PC-9 (cell line): ENCODE measurements around the gene ARSD. TPM values are rescaled to one million over a fixed set of nuclear protein-coding genes. Genes with fewer than 3 reads are reported as not detected.
"Not testable (repeated sequence)": the region's sequence is repeated elsewhere in the genome, so short reads cannot be mapped to it uniquely, and the experiment has no call there.

ENCODE experiments used
- BruUV-seq: library from RNA; stranded (reverse); fragments of 400-500 nt; replicated peaks from 2 replicates; lab custom pipeline; 2021; lab: Mats Ljungman, UMichigan
- CTCF ChIA-PET: fragments of 300-600 bp; sonication (Branson Sonifier 250); formaldehyde crosslinking; loops from one replicate; lab custom pipeline; 2022; ENCODE audit warnings: antibody characterized with exemption; lab: Charles Lee
- POLR2A ChIA-PET: fragments of 300-600 bp; sonication (Branson Sonifier 250); formaldehyde crosslinking; loops from one replicate; lab custom pipeline; 2022; ENCODE audit warnings: antibody characterized with exemption; ENCODE audit not compliant: unreplicated experiment; lab: Charles Lee
- DNase-seq, 2 experiments: peaks; one replicate each; pipeline versions ENCODE4 v3.0.0 to v3.0.0-alpha.2; 2015 to 2022; ENCODE audit warnings: mixed read lengths in 1 of 2
- H2AFZ ChIP-seq: fragments of 200-600 bp; sonication (generic); 2 replicates; pipeline ENCODE4 v1.8.1; 2017; ENCODE audit warnings: antibody characterized with exemption
- H3F3A ChIP-seq: fragments of 200-600 bp; sonication (generic); 2 replicates; pipeline ENCODE4 v1.8.1; 2017; ENCODE audit warnings: antibody characterized with exemption, mild to moderate bottlenecking, low read depth; ENCODE audit not compliant: insufficient read depth
- H3K27ac ChIP-seq: fragments of 200-600 bp; sonication (generic); 2 replicates; pipeline ENCODE4 v1.6.1; 2016; ENCODE audit warnings: mixed run types
- H3K27me3 ChIP-seq: fragments of 200-600 bp; sonication (generic); 2 replicates; pipeline ENCODE4 v1.6.1; 2016; ENCODE audit warnings: low read depth, mixed run types; ENCODE audit not compliant: insufficient read depth
- H3K36me3 ChIP-seq: fragments of 200-600 bp; sonication (generic); 2 replicates; pipeline ENCODE4 v1.6.1; 2016; ENCODE audit warnings: low read depth, mixed run types
- H3K4me1 ChIP-seq: fragments of 200-600 bp; sonication (generic); replicated peaks from 2 replicates; pipeline ENCODE4 v1.6.1; 2016; ENCODE audit warnings: mixed run types; ENCODE audit not compliant: insufficient read depth
- H3K4me2 ChIP-seq: fragments of 200-600 bp; sonication (generic); 2 replicates; pipeline ENCODE4 v1.6.1; 2017; ENCODE audit warnings: mixed run types
- H3K4me3 ChIP-seq: fragments of 200-600 bp; sonication (generic); 2 replicates; pipeline ENCODE4 v1.6.1; 2016; ENCODE audit warnings: mixed run types
- H3K79me2 ChIP-seq: fragments of 200-600 bp; sonication (generic); 2 replicates; pipeline ENCODE4 v1.6.1; 2017; ENCODE audit warnings: low read depth, mixed run types
- H3K9me2 ChIP-seq: fragments of 200-600 bp; sonication (generic); 2 replicates; pipeline ENCODE4 v1.8.1; 2017; ENCODE audit warnings: mild to moderate bottlenecking; ENCODE audit not compliant: insufficient read depth
- H3K9me3 ChIP-seq: fragments of 200-600 bp; sonication (generic); 2 replicates; pipeline ENCODE4 v1.8.1; 2016; ENCODE audit warnings: low read depth; ENCODE audit not compliant: insufficient read depth
- H4K20me1 ChIP-seq: fragments of 200-600 bp; sonication (generic); 2 replicates; pipeline ENCODE4 v1.8.1; 2017; ENCODE audit not compliant: insufficient read depth
- EZH2 ChIP-seq: fragments of 200-600 bp; sonication (generic); IDR thresholded peaks from 2 replicates; pipeline ENCODE4 v1.8.0; 2017; ENCODE audit warnings: antibody characterized with exemption, low read depth
- intact Hi-C: fragments of 100-400 bp; cut with micrococcal nuclease; formaldehyde crosslinking; loops from one replicate; pipeline ENCODE4 v1.10.0; 2022; ENCODE audit not compliant: unreplicated experiment
- total RNA-seq: library from RNA; stranded (reverse); gene quantifications from 2 replicates; pipeline ENCODE4 v1.2.3, GENCODE V29; 2021
- TF ChIP-seq, protein P1 (sequence below): fragments of 200-600 bp; sonication (generic); conservative IDR thresholded peaks from 2 replicates; pipeline ENCODE4 v1.6.1; 2017; ENCODE audit warnings: mixed run types, antibody characterized with exemption, mild to moderate bottlenecking, moderate library complexity

The ARSD gene
- total RNA-seq, 1 experiment from 2014 or later, result 15.5 TPM

DNA sequence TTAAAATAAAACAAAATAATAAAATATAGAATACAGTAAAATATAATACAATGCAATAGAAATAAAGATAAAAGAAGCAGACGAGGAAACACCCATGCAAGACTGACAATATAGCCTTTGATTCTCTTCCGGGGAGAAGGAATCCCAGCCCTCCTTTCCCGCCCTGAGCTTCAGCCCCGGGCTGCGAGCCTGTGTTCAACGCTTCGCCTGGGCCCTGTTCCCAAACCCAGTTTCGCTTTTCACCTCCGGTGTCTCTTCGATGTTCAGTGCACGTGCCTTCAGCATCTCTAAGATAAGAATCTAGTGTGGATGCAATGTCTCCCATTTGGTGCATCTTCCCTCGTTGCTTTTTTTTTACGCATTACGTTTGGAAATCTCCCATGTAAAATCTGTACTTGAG lies 38.4 kb upstream of the ARSD start:
- intact Hi-C loops, result no loop called here
- H2AFZ ChIP-seq, result no peak overlapping the region
- no peak overlapping the region for H3K4me2 ChIP-seq
- H3K4me1 ChIP-seq, result no peaks in the 10 kb centered on the region
- ChIA-PET POLR2A (no interaction called here), CTCF (no interaction called here)
- H3K27me3 ChIP-seq, result peaks cover 32% of the 10 kb centered on the region
- DNase-seq, result no peak
- H3K9me2 ChIP-seq, result no peaks in the 10 kb centered on the region
- H3F3A ChIP-seq, result no peaks in the 10 kb centered on the region
- no peaks in the 10 kb centered on the region for H3K79me2 ChIP-seq
- TF ChIP-seq, protein P1, sequence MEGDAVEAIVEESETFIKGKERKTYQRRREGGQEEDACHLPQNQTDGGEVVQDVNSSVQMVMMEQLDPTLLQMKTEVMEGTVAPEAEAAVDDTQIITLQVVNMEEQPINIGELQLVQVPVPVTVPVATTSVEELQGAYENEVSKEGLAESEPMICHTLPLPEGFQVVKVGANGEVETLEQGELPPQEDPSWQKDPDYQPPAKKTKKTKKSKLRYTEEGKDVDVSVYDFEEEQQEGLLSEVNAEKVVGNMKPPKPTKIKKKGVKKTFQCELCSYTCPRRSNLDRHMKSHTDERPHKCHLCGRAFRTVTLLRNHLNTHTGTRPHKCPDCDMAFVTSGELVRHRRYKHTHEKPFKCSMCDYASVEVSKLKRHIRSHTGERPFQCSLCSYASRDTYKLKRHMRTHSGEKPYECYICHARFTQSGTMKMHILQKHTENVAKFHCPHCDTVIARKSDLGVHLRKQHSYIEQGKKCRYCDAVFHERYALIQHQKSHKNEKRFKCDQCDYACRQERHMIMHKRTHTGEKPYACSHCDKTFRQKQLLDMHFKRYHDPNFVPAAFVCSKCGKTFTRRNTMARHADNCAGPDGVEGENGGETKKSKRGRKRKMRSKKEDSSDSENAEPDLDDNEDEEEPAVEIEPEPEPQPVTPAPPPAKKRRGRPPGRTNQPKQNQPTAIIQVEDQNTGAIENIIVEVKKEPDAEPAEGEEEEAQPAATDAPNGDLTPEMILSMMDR, result no peak
- no peak for TF ChIP-seq EZH2
- no peaks in the 10 kb centered on the region for H4K20me1 ChIP-seq
- H3K36me3 ChIP-seq, result no peaks in the 10 kb centered on the region
- H3K9me3 ChIP-seq, result no peaks in the 10 kb centered on the region
- BruUV-seq, result no TSS peak
- H3K4me3 ChIP-seq, result no peak overlapping the region
- H3K27ac ChIP-seq, result no peak overlapping the region

DNA sequence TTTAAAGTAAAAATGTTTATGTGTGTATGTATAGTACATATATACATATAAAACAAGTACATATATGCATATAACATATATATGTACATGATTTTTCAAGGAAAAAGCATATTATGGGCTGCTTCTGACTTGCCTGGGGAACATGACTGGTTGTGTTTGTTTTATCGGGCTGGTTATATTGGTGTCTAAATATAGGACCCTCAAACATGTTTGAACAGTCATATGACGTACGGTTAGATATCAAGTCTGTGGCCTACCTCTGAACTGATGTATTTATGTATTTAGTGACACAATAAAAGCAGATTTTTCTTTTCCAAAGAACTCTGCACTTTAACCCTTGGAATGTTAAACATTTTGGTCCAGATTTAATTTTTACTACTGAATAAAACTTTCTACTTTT lies 37.9 kb upstream of the ARSD start:
- no TSS peak for BruUV-seq

DNA sequence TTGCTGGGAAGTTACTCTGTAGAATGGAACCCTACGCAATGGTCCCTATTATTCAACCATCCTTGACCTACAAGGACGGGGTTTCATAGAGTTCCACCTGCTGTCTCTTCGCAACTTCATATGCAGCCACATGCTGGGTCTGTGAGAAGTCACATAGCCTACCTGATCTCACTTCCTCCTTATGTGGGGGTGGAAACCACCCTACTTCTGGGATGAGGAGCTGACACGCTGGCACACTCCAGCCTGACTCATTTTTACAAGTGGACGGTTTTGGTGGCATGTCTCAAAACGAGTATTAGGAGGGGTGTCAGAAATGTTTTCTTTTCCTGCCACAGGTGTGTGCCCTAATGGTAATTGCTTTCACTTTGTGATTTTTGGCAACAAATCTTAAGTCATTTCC lies 36.8 kb upstream of the ARSD start:
- CTCF ChIA-PET, result no interaction called here
- intact Hi-C loops, result no loop called here
- no TSS peak for BruUV-seq

More for the DNA sequence above, 37.9 kb upstream of the ARSD start:
- no peaks in the 10 kb centered on the region for H3K36me3 ChIP-seq
- no peak for TF ChIP-seq EZH2
- TF ChIP-seq, protein P1, result no peak
- DNase-seq, result no peak
- H4K20me1 ChIP-seq, result no peaks in the 10 kb centered on the region
- H3F3A ChIP-seq, result no peaks in the 10 kb centered on the region
- ChIA-PET CTCF (no interaction called here), POLR2A (no interaction called here)
- H3K79me2 ChIP-seq, result no peaks in the 10 kb centered on the region
- H3K9me2 ChIP-seq, result no peaks in the 10 kb centered on the region
- no peaks in the 10 kb centered on the region for H3K4me1 ChIP-seq
- intact Hi-C loops, result no loop called here
- no peak overlapping the region for H3K4me2 ChIP-seq
- H3K9me3 ChIP-seq, result no peaks in the 10 kb centered on the region
- H3K27me3 ChIP-seq, result peaks cover 37% of the 10 kb centered on the region
- no peak overlapping the region for H3K27ac ChIP-seq
- H2AFZ ChIP-seq, result no peak overlapping the region
- no peak overlapping the region for H3K4me3 ChIP-seq

DNA sequence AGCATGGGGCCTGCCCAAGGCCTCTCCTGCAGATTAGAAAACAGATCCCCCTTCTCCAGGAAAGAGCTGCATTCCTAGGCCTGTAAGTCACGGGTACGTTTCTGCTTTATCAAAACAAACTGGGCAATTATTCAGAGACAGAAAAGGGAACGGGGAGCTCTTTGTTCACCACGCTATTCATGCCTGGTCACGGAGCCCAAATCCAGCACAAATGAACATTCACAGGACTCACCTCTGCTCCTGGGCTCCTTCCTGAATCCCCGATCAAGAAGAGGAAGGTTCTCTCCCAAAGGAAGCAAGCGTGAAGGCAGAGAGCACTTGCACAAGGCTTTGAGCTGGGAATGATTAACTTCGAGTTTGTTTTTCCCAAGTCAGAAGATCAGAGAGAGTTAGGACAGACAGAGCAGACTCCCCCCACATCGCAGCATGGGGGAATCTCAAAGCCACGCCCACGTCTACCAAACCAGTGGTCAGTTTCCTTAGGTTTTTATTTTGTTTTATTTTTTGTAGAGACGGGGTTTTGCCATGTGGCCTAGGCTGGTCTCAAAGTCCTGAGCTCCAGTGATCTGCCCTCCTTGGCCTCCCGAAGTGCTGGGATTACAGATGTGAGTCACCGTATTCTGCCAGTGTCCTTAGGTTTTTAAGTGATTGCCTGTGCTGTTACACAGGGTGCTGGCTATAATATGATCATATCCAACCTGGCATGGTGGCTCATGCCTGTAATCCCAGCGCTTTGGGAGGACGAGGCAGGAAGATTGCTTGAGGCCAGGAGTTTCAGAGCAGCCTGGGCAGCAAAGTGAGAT lies 35.1 kb upstream of the ARSD start:
- not testable (repeated sequence) for H3K4me1 ChIP-seq, H3K4me3 ChIP-seq

More for the DNA sequence above, 36.8 kb upstream of the ARSD start:
- Histone ChIP-seq H3K27me3 (peaks cover 48% of the 10 kb centered on the region), H3K4me2 (no peak overlapping the region), H3K36me3 (no peaks in the 10 kb centered on the region), H2AFZ (no peak overlapping the region), H4K20me1 (no peaks in the 10 kb centered on the region), H3K9me3 (no peaks in the 10 kb centered on the region), H3F3A (no peaks in the 10 kb centered on the region), H3K79me2 (no peaks in the 10 kb centered on the region), H3K27ac (no peak overlapping the region), H3K4me3 (no peak overlapping the region), H3K9me2 (no peaks in the 10 kb centered on the region), H3K4me1 (no peaks in the 10 kb centered on the region)
- TF ChIP-seq, protein P1, result no peak
- no peak for TF ChIP-seq EZH2
- POLR2A ChIA-PET, result no interaction called here
- no peak for DNase-seq

DNA sequence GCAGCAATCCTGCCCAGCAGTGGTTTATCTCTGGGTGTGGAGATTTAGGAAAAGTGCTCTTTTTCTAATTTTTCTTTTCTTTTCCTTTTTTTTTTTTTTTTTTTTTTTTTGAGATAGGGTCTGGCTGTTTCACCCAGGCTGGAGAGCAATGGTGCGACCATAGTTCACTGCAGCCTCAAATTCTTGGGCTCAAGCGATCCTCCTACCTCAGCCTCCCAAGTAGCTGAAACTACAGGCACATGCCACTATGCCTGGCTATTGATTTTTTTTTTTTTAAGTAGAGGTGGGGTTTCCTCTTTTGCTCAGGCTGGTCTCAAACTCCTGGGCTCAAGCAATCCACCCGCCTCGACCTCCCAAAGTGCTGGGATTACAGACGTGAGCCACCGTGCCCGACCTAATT lies 34.3 kb upstream of the ARSD start:
- H2AFZ ChIP-seq, result not testable (repeated sequence)

More for the DNA sequence above, 35.1 kb upstream of the ARSD start:
- peaks cover 45% of the 10 kb centered on the region for H3K27me3 ChIP-seq
- DNase-seq, H3K9me2 ChIP-seq, H3K9me3 ChIP-seq, H3K79me2 ChIP-seq, intact Hi-C loops, H3K27ac ChIP-seq, BruUV-seq, POLR2A ChIA-PET, H4K20me1 ChIP-seq, H3K4me2 ChIP-seq, H3K36me3 ChIP-seq, H2AFZ ChIP-seq, H3F3A ChIP-seq, CTCF ChIA-PET: not testable (repeated sequence)

More for the DNA sequence above, 34.3 kb upstream of the ARSD start:
- H3K4me3 ChIP-seq, H3K4me2 ChIP-seq, DNase-seq, H3K9me3 ChIP-seq, H3K9me2 ChIP-seq, H3K36me3 ChIP-seq, CTCF ChIA-PET, BruUV-seq, POLR2A ChIA-PET, intact Hi-C loops, H3K4me1 ChIP-seq, H3K27ac ChIP-seq, H3F3A ChIP-seq, H3K79me2 ChIP-seq, H4K20me1 ChIP-seq: not testable (repeated sequence)
- H3K27me3 ChIP-seq, result peaks cover 43% of the 10 kb centered on the region
